Activated T-helper 1 cell treated with anti-CD3 and anti-CD28 coated beads, Interleukin-12 subunit alpha, Interleukin-12 subunit beta, Interleukin-2, Interleukin-4 antibody, amounts not matched to agents 30 ng/mL and 10 ng/mL and 1 ng/mL, durations not matched to agents 14 hours and 24 hours and 36 hours (primary cell): Measurements from ENCODE around the gene RPUSD4. TPM values are rescaled to one million over a fixed set of nuclear protein-coding genes. Genes with fewer than 3 reads are reported as not detected.

ENCODE experiments used
- DNase-seq: peaks from one replicate; pipeline ENCODE4 v3.0.0; 2021; ENCODE audit warnings: low spot score
- H3K27ac Mint-ChIP-seq: one replicate; pipeline ENCODE4 v1.8.0; 2021; ENCODE audit warnings: mild to moderate bottlenecking, mixed read lengths
- H3K27me3 Mint-ChIP-seq: one replicate; pipeline ENCODE4 v1.8.0; 2022; ENCODE audit warnings: mild to moderate bottlenecking, moderate library complexity, mixed read lengths; ENCODE audit not compliant: insufficient read depth
- H3K36me3 Mint-ChIP-seq: one replicate; pipeline ENCODE4 v1.8.0; 2021; ENCODE audit warnings: low read depth, mixed read lengths
- H3K4me1 Mint-ChIP-seq: one replicate; pipeline ENCODE4 v1.8.0; 2021; ENCODE audit warnings: low read depth, mixed read lengths
- H3K4me3 Mint-ChIP-seq: one replicate; pipeline ENCODE4 v1.8.0; 2021; ENCODE audit warnings: mild to moderate bottlenecking, moderate library complexity, mixed read lengths
- H3K9me3 Mint-ChIP-seq: one replicate; pipeline ENCODE4 v1.8.0; 2021; ENCODE audit warnings: mixed read lengths
- intact Hi-C: fragments of 100-400 bp; cut with micrococcal nuclease; formaldehyde crosslinking; loops from one replicate; pipeline ENCODE4 v1.15.1; 2024
- total RNA-seq: library from RNA; stranded (reverse); gene quantifications from 2 replicates; pipeline ENCODE4 v1.2.3, GENCODE V29; 2022

RPUSD4 gene
- total RNA-seq, 1 donor from 2014 or later, result 49.8 TPM

GRCh38 chr11:126226334-126227084, 15.1 kb upstream of the RPUSD4 start:
- H3K27ac Mint-ChIP-seq, result no peak overlapping the region
- H3K9me3 Mint-ChIP-seq, result peaks cover 3% of the 10 kb centered on the region
- H3K4me3 Mint-ChIP-seq, result no peak overlapping the region
- no peaks in the 10 kb centered on the region for H3K27me3 Mint-ChIP-seq
- intact Hi-C loops, result no loop called here
- H3K4me1 Mint-ChIP-seq, result no peaks in the 10 kb centered on the region
- H3K36me3 Mint-ChIP-seq, result peaks cover 10% of the 10 kb centered on the region
- DNase-seq, result no peak

DNA sequence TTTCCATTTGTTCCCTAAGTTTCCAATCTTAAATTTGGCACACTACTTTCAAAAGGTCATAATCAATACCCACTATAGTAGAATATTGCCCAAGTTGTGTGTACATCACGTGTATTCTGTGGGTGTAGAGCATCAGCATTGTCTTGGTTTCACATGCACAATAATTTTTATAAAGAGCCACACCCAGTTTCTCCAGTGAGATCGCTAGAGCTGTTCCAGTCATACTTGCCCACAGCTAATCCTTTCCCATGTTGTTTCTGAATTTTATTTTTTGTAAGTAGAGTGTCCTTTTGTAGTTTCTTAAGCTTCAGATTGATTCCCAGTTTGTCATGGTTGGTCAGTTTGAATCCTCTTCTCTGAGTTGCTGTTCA, 13.8 kb upstream of the RPUSD4 start:
- Mint-ChIP-seq H3K9me3 (peaks cover 3% of the 10 kb centered on the region), H3K27ac (no peak overlapping the region), H3K4me1 (no peaks in the 10 kb centered on the region)

GRCh38 chr11:126224647-126225294, 13.3 kb upstream of the RPUSD4 start:
- intact Hi-C loops, result no loop called here
- no peak for DNase-seq
- H3K36me3 Mint-ChIP-seq, result peaks cover 9% of the 10 kb centered on the region

More for the DNA sequence above, 13.8 kb upstream of the RPUSD4 start:
- H3K4me3 Mint-ChIP-seq, result no peak overlapping the region
- H3K27me3 Mint-ChIP-seq, result no peaks in the 10 kb centered on the region
- DNase-seq, result no peak
- intact Hi-C loops, result no loop called here
- H3K36me3 Mint-ChIP-seq, result peaks cover 9% of the 10 kb centered on the region

GRCh38 chr11:126219547-126219946, 8.1 kb upstream of the RPUSD4 start:
- H3K27me3 Mint-ChIP-seq, result no peaks in the 10 kb centered on the region
- H3K9me3 Mint-ChIP-seq, result no peaks in the 10 kb centered on the region
- no peak overlapping the region for H3K4me3 Mint-ChIP-seq
- H3K4me1 Mint-ChIP-seq, result peaks cover 6% of the 10 kb centered on the region
- intact Hi-C loops, result no loop called here
- no peak overlapping the region for H3K27ac Mint-ChIP-seq
- H3K36me3 Mint-ChIP-seq, result peaks cover 5% of the 10 kb centered on the region
- no peak for DNase-seq

More at GRCh38 chr11:126224647-126225294, 13.3 kb upstream of the RPUSD4 start:
- Mint-ChIP-seq H3K27me3 (no peaks in the 10 kb centered on the region), H3K9me3 (peaks cover 3% of the 10 kb centered on the region), H3K4me1 (no peaks in the 10 kb centered on the region), H3K27ac (no peak overlapping the region), H3K4me3 (no peak overlapping the region)

- peaks cover 17% of the 10 kb centered on the region for H3K4me1 Mint-ChIP-seq
- DNase-seq, result no peak
- intact Hi-C loops, result no loop called here
- peaks cover 5% of the 10 kb centered on the region for H3K36me3 Mint-ChIP-seq
- no peaks in the 10 kb centered on the region for H3K27me3 Mint-ChIP-seq
- H3K9me3 Mint-ChIP-seq, result no peaks in the 10 kb centered on the region
- H3K27ac Mint-ChIP-seq, result no peak overlapping the region
- H3K4me3 Mint-ChIP-seq, result no peak overlapping the region
Observed at GRCh38 chr11:126217491-126217890, 6.0 kb upstream of the RPUSD4 start.

DNA sequence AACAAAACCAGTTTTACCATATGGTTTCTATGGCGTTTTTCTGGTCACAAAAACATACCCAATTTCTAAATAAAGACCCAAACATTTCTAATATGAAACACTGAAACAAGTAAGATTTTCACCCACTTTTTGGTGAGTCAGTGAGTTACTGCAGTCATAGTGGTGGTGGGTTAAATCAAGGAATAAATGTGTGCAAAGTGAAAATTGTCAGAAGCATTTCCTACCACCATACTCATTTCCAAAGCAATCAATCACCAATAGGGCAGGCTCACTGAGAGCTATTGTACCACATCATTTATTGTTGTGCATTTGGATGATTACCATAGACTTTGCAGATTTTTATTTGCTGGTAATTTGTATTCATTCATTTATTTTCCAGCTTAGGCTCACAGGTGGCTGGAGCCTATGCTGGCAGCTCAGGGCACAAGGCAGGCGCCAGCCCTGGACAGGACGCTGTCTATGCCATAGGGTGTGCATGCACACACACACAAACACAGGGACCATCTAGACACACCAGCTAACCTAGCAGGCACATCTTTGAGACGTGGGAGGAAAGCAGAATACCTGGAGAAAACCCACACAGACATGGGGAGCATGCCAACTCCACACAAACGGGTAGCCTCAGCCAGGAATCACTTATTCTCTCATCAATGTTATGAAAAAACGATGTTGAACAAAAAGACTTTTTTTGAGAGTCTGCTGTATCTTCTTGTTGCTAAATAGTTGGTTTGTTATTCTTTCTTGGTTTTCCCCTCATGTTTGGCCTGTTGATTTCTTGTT, 5.3 kb upstream of the RPUSD4 start:
- Mint-ChIP-seq H3K27ac (no peak overlapping the region), H3K36me3 (peaks cover 5% of the 10 kb centered on the region), H3K4me3 (no peak overlapping the region), H3K4me1 (peaks cover 23% of the 10 kb centered on the region), H3K9me3 (no peaks in the 10 kb centered on the region), H3K27me3 (no peaks in the 10 kb centered on the region)
- intact Hi-C loops, result no loop called here
- DNase-seq, result no peak

DNA sequence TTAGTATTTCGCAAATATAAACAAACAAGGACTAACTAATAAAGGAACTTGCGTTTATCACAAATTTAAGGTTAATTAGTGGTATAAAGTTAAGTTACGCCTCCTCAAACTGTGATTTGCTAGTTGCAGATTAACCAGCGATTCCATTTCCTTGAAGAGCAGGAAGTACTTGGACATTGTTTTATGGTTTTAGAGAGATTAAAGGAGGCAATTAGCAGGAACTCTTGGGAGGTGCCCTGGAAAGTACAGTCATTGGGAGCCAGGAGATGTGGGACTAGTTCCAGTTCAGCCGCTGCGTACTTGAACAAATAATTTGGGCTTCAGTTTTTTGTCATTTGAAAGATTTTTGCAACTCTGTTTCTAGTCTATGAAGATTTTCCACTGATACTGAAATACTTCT, 3.4 kb upstream of the RPUSD4 start:
- peaks cover 10% of the 10 kb centered on the region for H3K36me3 Mint-ChIP-seq
- no peaks in the 10 kb centered on the region for H3K9me3 Mint-ChIP-seq
- H3K4me3 Mint-ChIP-seq, result no peak overlapping the region
- DNase-seq, result no peak
- H3K27ac Mint-ChIP-seq, result no peak overlapping the region
- intact Hi-C loops, result loop anchor here (5.0 kb wide), 1 partner anchor 1103 kb away; the partner anchor contains the start of gene TMEM218
- H3K4me1 Mint-ChIP-seq, result peaks cover 35% of the 10 kb centered on the region
- no peaks in the 10 kb centered on the region for H3K27me3 Mint-ChIP-seq

DNA sequence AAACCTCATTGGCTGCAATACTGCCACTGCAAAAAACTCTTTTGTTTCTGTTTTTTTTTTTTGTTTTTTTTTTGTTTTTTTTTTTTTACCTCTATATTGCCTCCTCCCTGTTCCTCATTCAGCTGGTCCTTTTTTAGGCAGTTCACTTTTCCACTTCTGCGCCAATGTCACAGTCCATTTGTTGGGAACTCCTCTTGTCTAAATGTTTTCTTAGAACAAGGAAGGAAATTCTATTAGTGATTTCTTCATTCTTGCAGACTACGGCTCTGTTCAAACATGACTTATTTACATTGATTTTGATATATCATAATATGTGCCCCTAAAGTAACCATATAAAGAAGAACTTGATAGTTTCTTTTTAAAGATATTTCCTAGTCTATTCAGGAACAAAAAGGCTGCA, 3.0 kb upstream of the RPUSD4 start:
- Mint-ChIP-seq H3K27ac (no peak overlapping the region), H3K4me1 (peaks cover 36% of the 10 kb centered on the region)
- intact Hi-C loops, result loop anchor here (5.0 kb wide), 1 partner anchor 1102 kb away; the partner anchor contains the start of gene TMEM218

GRCh38 chr11:126212089-126212660, 725 bp upstream of the RPUSD4 start:
- peaks cover 36% of the 10 kb centered on the region for H3K4me1 Mint-ChIP-seq
- peak overlapping the region; percentile 32 for H3K27ac Mint-ChIP-seq
- peak overlapping the region; percentile 99 for H3K4me3 Mint-ChIP-seq
- H3K36me3 Mint-ChIP-seq, result peaks cover 17% of the 10 kb centered on the region
- H3K27me3 Mint-ChIP-seq, result no peaks in the 10 kb centered on the region
- H3K9me3 Mint-ChIP-seq, result no peaks in the 10 kb centered on the region
- no peak for DNase-seq
- intact Hi-C loops, result loop anchor here (5.0 kb wide), 1 partner anchor 1100 kb away; the partner anchor contains the start of gene TMEM218

More for the DNA sequence above, 3.0 kb upstream of the RPUSD4 start:
- Mint-ChIP-seq H3K4me3 (no peak overlapping the region), H3K27me3 (no peaks in the 10 kb centered on the region), H3K9me3 (no peaks in the 10 kb centered on the region), H3K36me3 (peaks cover 12% of the 10 kb centered on the region)
- DNase-seq, result no peak

DNA sequence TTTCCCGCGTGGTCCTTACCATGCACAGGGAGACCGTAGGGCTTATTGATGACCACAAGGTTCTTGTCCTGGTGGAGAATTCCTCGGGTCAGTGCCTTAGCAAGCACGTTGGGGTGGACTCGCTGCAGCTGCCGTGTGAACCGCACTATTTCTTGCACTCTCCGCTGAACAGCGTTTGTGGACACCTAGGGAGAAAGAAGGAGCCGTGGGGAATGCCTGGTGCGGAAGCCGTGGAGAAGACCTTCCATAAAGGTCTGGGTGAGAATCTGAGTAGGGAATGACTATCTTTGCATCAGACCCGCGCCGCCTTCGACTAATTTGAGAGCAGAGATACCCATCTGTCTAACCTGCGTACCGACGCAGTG, 597 bp downstream of the RPUSD4 start:
- H3K36me3 Mint-ChIP-seq, result peaks cover 24% of the 10 kb centered on the region
- no peaks in the 10 kb centered on the region for H3K9me3 Mint-ChIP-seq
- H3K27me3 Mint-ChIP-seq, result no peaks in the 10 kb centered on the region
- peak overlapping the region; percentile 99 for H3K4me3 Mint-ChIP-seq
- H3K27ac Mint-ChIP-seq, result peak overlapping the region; percentile 98
- H3K4me1 Mint-ChIP-seq, result peaks cover 30% of the 10 kb centered on the region
- DNase-seq, result no peak
- intact Hi-C loops, result loop anchor here (1.0 to 5.0 kb wide), 13 partner anchors 58 to 1588 kb away; partner anchors contain the start of genes DCPS, FOXRED1, HYLS1 and PUS3

GRCh38 chr11:126207896-126208295, 3.6 kb downstream of the RPUSD4 start:
- no peak overlapping the region for H3K4me3 Mint-ChIP-seq
- no peak for DNase-seq
- H3K9me3 Mint-ChIP-seq, result no peaks in the 10 kb centered on the region
- no peaks in the 10 kb centered on the region for H3K27me3 Mint-ChIP-seq
- H3K27ac Mint-ChIP-seq, result no peak overlapping the region
- H3K4me1 Mint-ChIP-seq, result peaks cover 23% of the 10 kb centered on the region
- peaks cover 35% of the 10 kb centered on the region for H3K36me3 Mint-ChIP-seq
- intact Hi-C loops, result no loop called here

DNA sequence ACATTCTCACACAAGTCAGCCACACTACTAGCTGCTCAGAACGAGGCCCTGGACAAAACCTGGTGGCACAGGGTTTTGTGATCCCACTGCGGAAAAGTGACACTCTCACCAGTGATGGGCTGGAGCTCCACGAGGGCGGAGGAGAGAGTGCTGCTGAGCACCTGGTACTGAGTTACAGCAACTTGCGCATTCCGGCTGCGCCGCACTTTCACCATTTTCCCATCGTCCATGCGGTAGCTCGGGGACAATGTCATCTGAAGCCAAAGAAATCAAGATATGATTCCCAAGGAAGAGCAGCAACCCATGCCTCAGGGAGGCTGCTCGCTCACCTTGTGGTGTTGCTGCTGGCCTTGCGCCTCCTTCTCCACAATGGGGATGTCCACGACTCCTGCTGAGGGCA, 6.1 kb downstream of the RPUSD4 start:
- intact Hi-C loops, result no loop called here
- Mint-ChIP-seq H3K27ac (no peak overlapping the region), H3K4me3 (no peak overlapping the region), H3K4me1 (peaks cover 6% of the 10 kb centered on the region), H3K36me3 (peaks cover 43% of the 10 kb centered on the region), H3K27me3 (no peaks in the 10 kb centered on the region), H3K9me3 (no peaks in the 10 kb centered on the region)
- no peak for DNase-seq
